ENCODE data around the gene SPACA6.

Gene SPACA6

GRCh38 chr19:51688671-51689571 lies 4.2 kb upstream of the SPACA6 start:
- no peak for DNase-seq (ENCODE audit: low spot score)

DNA sequence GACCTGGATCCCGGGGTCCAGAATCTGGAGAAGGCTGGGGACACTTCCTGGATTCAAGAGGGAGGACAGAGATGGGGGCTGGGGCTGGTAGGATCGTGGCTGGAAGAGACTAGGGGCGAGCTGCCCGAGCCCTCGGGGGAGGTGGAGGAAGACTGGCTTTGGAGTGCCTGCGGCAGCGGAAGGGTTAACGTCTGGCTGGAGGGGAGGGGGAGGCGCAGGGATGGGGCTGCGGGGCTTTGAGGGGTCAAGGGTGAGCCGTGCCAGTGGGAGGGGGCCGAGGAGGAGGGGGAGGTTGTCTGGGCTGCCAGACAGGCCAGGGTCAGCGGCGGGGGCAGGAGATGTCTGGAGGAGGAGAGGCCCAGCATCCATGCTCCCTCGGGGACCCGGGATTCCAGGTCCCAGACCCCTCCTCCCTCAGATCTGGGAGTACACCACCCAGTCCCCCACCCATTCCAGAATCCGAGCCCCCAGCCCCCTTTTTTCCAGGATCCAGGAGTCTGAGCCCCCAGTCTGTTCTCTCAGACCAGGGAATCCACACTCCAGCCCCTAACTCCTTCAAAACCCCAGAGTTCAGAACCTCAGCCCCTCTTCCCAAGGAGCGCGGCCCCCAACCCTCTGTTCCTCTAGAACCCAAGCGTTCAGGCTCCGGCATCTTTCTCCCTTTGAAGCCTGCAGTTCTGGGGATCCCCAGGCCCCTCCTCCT lies 3.2 kb upstream of the SPACA6 start:
- no peak for DNase-seq (ENCODE audit: low spot score)

DNA sequence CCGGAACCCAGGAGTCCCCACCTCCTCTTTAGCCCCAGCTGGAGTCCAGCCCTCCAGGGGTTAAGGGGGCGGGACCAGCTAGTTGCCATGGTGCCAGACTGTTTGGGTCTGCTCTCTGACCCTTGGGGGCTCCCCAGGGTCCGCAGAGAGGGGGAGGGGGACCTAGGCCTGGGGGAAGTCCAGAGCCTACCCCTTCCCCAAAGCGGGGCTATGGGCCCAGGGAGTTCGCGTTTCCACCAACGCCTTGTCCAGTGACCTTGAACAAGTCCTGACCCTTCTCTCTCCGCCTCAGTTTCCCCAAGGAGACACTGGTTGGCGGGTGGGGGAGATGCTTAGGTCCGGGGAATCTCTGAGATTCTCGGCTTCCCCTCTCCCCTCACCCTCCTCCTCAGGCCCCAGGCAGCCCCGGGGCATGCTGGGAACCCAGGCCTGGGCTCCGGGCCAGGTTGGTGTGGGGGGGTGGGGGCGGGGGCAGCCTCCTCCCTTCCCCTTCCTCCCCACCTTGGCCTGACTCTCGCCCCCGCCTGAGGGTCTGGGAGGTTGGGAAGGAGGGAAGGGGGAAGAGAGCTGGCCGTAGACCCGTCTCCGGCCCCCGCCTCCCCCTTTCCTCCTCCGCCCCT lies 2.6 kb upstream of the SPACA6 start:
- peak; percentile 82 for DNase-seq (ENCODE audit: low spot score)

DNA sequence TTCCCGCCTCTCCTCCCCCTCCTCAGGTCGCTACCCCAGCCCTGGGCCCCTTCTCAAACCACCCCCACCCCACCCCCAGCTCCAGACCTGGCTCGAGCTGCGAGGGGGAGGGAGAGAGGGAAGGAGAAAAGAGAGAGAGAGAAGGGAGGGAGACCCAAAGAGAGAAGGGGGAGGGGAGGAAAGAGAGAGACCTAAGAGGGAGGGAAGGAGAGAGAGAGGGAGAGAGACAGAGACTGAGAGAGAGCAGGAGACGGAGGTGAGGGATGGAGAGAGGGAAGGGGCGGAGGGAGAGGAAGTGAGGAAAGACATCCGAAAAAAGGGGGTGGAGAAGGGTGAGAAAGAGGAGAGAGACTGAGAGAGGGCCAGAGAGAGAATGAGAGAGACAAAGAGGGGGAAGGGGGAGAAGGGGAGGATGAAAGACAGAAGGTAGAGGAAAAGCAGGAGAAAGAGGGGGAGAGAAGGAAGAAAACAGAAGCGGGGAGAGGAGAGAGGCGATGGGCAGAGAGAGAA lies 2.0 kb upstream of the SPACA6 start:
- DNase-seq (ENCODE audit: low spot score), result no peak

DNA sequence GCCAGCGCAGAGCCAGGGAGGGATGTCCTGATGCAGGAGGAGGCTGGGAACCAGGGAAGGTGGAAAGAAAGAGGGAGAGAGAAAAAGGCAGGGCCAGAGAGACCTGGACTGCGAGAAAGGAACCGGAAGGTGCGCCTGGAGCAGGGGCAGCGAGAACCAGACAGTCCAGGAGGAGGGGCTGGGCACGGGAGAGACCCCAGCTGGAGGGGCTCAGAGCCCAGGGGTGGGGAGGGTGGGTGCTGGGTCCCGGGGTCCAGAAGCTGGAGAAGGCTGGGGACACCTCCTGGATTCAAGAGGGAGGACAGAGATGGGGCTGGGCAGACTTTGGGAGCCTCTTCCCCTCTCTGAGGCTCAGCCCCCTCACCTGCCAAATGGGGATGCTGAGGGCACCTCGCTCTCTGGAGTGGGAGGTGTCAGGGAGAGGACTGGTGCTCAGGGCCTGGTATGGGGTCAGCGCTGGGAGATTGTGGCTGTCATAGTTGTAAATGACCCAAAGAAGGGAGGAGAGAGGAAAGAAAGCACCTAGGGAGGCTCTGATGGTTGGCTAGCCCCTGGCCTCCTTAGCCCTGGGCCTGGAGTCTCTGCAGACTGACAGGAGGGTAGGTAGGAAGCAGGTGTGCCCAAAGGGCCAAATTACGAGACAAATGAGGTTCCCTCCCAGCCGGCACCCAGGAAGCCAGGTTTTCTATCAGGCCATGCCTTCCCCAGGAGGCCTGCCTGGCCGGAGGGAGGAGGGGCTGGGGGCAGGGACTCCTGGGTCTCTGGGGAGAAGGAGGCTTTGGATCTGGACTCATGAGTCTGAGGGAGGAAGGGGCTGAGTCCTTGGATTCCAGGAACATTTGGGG lies 1.3 kb upstream of the SPACA6 start:
- no peak for DNase-seq (ENCODE audit: low spot score)

DNA sequence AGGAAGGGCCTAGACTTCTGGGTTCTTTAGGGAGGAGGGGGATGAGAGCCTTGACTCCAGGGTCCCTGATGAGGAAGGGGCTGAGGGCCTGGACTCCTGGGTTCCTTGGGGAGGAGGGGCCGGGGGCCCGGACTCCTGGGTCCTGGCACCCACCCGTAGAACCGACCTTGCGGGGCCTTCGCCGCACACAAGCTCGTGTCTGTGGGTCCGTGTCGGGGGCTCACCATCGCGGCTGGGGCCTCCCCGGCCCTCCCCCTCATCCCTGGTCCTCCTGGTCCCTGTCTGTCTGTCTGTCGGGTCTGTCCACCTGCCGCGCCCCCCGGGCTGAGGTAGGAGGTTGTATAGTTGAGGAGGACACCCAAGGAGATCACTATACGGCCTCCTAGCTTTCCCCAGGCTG lies 662 bp upstream of the SPACA6 start:
- DNase-seq (ENCODE audit: low spot score), result no peak

- no peak for DNase-seq (ENCODE audit: low spot score)
Measured at GRCh38 chr19:51693819-51694218, 689 bp downstream of the SPACA6 start.

- DNase-seq (ENCODE audit: low spot score), result no peak
Measured at GRCh38 chr19:51694318-51695085, 1.4 kb downstream of the SPACA6 start.

GRCh38 chr19:51695088-51695487 lies 2.0 kb downstream of the SPACA6 start:
- no peak for DNase-seq (ENCODE audit: low spot score)

DNA sequence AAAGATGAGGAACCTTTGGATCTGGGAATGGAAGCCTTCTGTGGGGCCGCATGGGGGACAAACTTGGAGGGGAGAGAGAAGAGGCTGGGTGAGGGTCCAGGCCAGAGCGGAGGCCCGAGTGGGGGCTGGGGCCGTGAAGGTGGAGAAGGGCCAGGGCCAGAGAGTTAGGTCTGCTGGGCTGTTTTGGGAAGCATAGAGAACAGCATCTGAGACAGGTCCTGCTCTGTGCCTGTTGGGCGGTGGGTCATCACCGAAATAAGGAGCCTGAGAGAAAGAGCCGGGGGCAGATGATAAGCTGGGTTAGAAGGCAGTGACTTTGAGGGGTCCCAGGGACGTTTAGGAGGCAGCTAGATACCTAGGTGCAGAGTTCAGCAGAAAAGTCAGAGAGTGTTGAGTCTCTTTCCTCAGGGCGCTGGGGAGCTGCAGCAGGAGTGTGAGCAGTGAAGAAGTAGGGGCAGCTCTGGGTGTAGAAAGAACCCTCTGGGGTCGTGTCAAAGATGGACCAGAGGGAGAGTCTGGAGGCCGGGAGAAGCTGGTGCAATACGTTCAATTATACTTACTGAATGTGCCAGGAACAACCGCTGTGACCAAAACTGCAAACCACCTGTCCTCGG lies 2.7 kb downstream of the SPACA6 start:
- no peak for DNase-seq (ENCODE audit: low spot score)

GRCh38 chr19:51696606-51697005 lies 3.5 kb downstream of the SPACA6 start:
- no peak for DNase-seq (ENCODE audit: low spot score)

- no peak for DNase-seq (ENCODE audit: low spot score)
Measured at GRCh38 chr19:51697169-51697776, 4.1 kb downstream of the SPACA6 start.

- no peak for DNase-seq (ENCODE audit: low spot score)
Measured at GRCh38 chr19:51698296-51698695, 5.2 kb downstream of the SPACA6 start.

DNA sequence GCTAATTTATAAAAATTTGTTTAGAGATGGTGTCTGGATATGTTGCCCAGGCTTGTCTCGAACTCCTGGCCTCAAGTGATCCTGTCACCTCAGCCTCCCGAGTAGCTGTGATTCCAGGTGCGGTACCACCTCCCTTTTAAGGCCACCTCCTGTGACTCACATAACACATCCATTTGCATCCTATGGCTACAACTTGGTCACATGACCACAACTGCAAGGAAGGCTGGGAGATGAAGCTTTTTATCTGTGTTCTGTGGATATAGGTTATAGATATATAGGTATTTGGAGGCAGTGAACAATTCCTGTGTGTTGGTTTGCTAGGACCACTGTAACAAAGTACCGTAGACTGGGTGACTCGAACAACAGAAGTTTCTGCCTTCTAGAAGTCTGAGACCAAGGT lies 6.0 kb downstream of the SPACA6 start:
- DNase-seq (ENCODE audit: low spot score), result no peak

DNA sequence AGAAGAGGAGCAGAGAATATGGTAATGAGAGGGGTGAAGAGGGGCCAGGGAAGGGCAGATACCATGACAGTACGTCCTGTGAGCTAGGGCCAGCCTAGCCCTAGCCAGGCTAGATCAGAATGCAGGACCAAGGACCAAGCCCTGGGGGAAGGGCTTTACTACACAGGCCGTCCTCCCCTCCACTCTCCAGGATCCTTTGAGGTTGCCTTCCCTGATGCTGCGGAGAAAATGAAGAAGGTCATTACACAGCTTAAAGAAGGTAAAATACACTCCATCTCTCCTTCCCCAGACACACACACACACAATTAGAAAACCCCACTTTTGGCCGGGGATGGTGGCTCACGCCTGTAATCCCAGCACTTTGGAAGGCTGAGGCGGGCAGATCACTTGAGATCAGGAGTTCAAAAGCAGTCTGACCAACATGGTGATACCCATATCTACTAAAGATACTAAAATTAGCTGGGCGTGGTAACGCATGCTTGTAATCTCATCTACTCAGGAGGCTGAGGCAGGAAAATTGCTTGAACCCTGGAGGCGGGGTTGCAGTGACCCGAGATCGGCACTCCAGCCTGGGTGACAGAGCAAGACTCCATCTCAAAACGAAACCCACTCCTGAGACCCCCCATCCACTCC lies 8.5 kb downstream of the SPACA6 start:
- DNase-seq (ENCODE audit: low spot score), result no peak

DNA sequence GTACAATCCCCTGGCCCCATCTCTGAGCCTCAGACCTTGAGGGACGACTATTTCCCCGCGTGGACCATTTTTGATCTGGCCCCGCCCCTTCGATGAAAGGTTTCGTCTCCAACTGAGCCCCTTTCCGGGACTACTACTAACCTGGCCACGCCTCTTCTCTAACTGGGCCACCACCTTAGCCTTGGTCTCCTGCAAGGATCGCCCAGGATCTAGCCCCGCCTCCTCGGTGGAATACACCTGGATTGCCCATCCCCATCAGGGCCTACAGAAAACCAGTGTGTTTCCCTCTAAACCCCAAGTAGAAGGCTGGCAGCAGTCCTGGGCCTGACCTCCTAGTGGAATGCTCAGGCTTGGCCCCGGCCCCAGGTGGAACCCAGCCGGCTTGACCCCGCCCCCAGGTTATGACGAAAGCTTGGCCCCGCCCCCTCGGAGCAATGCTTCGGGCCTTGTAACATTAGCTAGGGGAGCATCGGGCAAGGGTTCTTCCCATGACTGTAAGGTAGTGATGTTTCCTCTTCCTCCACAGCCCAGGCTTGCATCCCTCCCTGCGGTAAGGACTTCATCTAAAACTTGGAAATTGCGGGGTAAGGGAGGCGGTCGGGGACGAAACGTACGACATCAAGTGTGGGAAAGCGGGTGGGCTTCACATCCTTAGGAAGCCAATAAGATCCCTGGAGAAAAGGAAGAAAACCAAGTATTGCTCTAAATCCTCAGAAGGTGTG lies 9.1 kb downstream of the SPACA6 start:
- peak; percentile 31 for DNase-seq (ENCODE audit: low spot score)

DNA sequence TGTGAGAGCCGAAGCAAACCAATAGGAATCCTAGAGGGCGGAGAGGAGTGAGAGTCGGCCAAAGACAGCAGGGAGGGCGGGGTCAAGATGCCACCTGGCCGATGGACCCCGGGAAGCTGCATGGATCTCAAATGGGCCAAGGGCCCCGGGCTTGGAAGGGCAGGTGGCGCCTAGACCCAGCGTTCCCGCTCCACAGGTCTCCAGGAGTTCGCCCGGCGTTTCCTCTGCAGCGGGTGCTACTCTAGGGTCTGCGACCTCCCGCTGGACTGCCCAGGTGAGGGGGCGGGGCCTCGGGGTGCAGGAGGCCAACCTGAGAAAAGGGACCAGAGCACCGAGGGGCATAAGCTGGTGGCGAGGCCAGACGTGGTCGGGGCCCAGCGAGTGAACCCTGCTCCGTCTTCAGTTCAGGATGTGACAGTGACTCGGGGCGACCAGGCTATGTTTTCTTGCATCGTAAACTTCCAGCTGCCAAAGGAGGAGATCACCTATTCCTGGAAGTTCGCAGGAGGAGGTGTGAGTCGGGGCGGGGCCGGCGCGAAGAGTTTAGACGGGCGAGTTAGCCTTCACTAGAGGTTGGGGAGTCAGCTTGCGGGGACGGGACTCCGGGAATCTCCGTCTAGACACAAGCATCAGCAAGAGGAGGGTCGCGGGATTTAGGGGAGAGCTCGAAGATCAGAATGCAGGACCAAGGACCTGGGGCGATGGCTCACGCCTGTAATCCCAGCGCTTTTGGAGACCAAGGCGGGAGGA lies 9.9 kb downstream of the SPACA6 start:
- peak; percentile 19 for DNase-seq (ENCODE audit: low spot score)
